Endothelial cell (in vitro differentiated cells): ENCODE results near the gene SH3BP1. TPM values are rescaled to one million over a fixed set of nuclear protein-coding genes. Genes with fewer than 3 reads are reported as not detected.
A peak's percentile ranks its signal among the peaks of the same experiment; 100 is the strongest.
"Not testable (repeated sequence)": the region's sequence is repeated elsewhere in the genome, so short reads cannot be mapped to it uniquely, and the experiment has no call there.

Source experiments
- DNase-seq: peaks from one replicate; pipeline ENCODE4 v3.0.0; 2021; ENCODE audit warnings: low spot score
- H3K27ac Mint-ChIP-seq: one replicate; pipeline ENCODE4 v1.8.0; 2021; ENCODE audit warnings: mixed read lengths, inconsistent platforms; ENCODE audit not compliant: unreplicated experiment
- H3K27me3 Mint-ChIP-seq: one replicate; pipeline ENCODE4 v1.8.0; 2021; ENCODE audit warnings: mild to moderate bottlenecking, moderate library complexity, mixed read lengths, inconsistent platforms; ENCODE audit not compliant: unreplicated experiment
- H3K36me3 Mint-ChIP-seq: one replicate; pipeline ENCODE4 v1.8.0; 2021; ENCODE audit warnings: mild to moderate bottlenecking, low read depth, mixed read lengths, inconsistent platforms; ENCODE audit not compliant: unreplicated experiment
- H3K4me1 Mint-ChIP-seq: one replicate; pipeline ENCODE4 v1.8.0; 2021; ENCODE audit warnings: mild to moderate bottlenecking, mixed read lengths, inconsistent platforms; ENCODE audit not compliant: unreplicated experiment
- H3K4me3 Mint-ChIP-seq: one replicate; pipeline ENCODE4 v1.8.0; 2021; ENCODE audit warnings: mild to moderate bottlenecking, mixed read lengths, inconsistent platforms; ENCODE audit not compliant: unreplicated experiment
- H3K9me3 Mint-ChIP-seq: one replicate; pipeline ENCODE4 v1.8.0; 2021; ENCODE audit warnings: mixed read lengths, inconsistent platforms; ENCODE audit not compliant: unreplicated experiment
- CTCF ChIP-seq: fragments of 200-600 bp; sonication (generic); IDR thresholded peaks from one replicate; pipeline ENCODE4 v1.5.0; 2021; ENCODE audit warnings: antibody characterized with exemption; ENCODE audit not compliant: unreplicated experiment
- total RNA-seq: library from RNA; stranded (reverse); fragmentation: NEBNext Ultra II Directional; extraction: Animal tissue kit (Norgen Biotek cat#: 25700); gene quantifications from one replicate; pipeline ENCODE4 v1.2.1, GENCODE V29; 2021; ENCODE audit not compliant: unreplicated experiment

The SH3BP1 gene
- total RNA-seq, 1 donor from 2014 or later, result 11.6 TPM

DNA sequence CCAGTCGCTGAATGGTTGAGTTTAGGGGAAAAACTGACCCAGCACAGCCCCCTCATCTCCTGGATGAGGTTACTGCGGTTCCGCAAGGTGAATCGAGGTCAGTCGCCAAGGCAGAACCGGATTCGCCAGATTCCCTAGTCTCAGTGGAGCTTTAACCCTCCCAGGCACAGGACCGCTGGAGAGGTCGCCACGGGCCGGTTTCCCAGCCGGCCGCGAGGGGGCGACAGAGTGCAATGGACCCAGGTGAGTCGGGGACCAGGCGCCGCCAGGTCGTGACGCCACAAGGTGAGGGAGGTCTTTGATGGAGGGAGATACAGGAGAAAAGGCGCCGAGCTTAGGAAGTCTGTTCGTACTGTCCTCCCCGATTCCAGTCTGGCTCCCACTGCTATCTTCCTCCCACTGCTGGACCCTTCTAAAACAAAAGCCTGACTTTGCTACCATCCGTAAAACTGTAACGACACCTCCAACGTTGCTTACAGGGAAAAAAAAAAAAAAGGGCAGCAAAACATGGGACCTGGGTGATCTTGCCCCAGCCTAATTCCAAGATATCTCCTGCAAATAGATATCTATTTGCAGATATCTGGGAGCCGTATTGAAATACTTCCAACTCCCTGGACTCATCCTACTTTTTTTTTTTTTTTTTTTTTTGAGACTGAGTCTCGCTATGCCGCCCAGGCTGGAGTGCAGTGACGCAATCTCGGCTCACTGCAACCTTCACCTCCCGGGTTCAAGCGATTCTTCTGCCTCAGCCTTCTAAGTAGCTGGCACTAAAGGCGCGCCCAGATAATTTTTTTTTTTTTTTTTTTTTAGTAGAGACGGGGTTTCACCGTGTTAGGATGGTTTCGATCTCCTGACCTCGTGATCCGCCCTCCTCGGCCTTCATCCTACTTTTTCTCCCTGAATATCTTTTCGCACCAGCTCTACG lies 32.2 kb upstream of the SH3BP1 start:
- Mint-ChIP-seq H3K4me1 (peaks cover 14% of the 10 kb centered on the region), H3K27ac (peak overlapping the region; percentile 96), H3K4me3 (peak overlapping the region; percentile 89), H3K9me3 (no peaks in the 10 kb centered on the region), H3K36me3 (no peaks in the 10 kb centered on the region), H3K27me3 (peaks cover 6% of the 10 kb centered on the region)
- peak; percentile 97 for TF ChIP-seq CTCF
- peak; percentile 86 for DNase-seq

GRCh38 chr22:37607935-37608476 lies 31.5 kb upstream of the SH3BP1 start:
- Mint-ChIP-seq H3K4me3 (peak overlapping the region; percentile 89), H3K4me1 (peaks cover 14% of the 10 kb centered on the region), H3K9me3 (no peaks in the 10 kb centered on the region), H3K36me3 (no peaks in the 10 kb centered on the region), H3K27me3 (peaks cover 6% of the 10 kb centered on the region), H3K27ac (peak overlapping the region; percentile 96)
- no peak for TF ChIP-seq CTCF
- no peak for DNase-seq

GRCh38 chr22:37608477-37609239 lies 30.8 kb upstream of the SH3BP1 start, which contains the start of gene GGA1:
Gene GGA1, plus strand, starts transcription at chr22:37608834. Its CDS starts 27 bp downstream, at chr22:37608861.
- no peaks in the 10 kb centered on the region for H3K9me3 Mint-ChIP-seq
- peaks cover 8% of the 10 kb centered on the region for H3K27me3 Mint-ChIP-seq
- peak within 1 kb of the TSS; percentile 94 for H3K4me3 Mint-ChIP-seq
- peak within 1 kb of the TSS; percentile 96 for H3K27ac Mint-ChIP-seq
- H3K36me3 Mint-ChIP-seq, result no peaks in the 10 kb centered on the region
- peak; percentile 94 for DNase-seq
- peak; percentile 11 for TF ChIP-seq CTCF
- H3K4me1 Mint-ChIP-seq, result peaks cover 14% of the 10 kb centered on the region

DNA sequence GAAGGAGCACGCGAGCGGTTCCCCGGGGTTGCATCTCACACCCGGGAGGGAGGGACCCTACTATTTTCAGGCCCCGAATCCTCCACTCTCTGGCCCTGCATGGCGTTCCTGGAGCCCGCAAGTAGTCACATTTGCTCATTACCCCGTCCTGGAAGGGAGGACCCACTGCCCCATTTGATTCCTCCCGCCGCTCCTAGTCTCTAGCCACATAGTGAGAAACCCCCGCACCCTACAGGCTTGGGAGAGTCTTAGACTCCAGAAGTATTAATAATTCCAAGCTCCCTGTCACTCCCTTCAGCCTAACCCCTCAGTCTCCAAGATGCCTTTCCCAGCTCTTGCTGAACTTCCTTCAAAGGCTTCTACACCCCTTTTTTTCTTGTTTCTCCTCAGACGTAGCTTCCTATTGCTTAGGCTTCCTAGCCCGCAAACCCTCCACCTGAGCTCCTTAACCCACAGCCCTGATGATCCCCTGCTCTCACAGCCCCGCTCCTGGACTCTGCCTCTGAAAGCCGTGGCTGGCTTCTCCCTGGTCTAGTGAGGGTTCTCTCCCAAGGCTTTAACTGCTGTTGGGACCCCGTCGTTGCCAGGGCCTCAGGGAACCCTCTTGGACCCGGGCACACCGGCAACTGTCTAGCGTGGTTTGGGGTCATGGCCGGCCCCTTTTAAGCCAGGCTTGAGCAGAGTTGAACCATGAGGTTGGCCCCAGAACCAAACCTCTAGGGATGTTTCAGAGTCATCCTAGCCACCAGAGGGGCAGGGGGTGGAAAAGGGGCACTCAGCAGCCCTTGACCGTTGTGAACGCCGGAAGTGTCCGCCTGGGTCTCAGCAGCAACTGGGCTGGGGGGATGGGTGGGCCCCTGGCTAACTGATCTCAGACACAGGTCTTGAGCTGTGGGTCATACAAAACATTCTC lies 30.0 kb upstream of the SH3BP1 start:
- Mint-ChIP-seq H3K36me3 (no peaks in the 10 kb centered on the region), H3K9me3 (no peaks in the 10 kb centered on the region), H3K4me1 (peaks cover 14% of the 10 kb centered on the region), H3K4me3 (peak overlapping the region; percentile 94), H3K27me3 (peaks cover 9% of the 10 kb centered on the region), H3K27ac (peak overlapping the region; percentile 73)
- no peak for TF ChIP-seq CTCF
- DNase-seq, result no peak

- not testable (repeated sequence) for H3K27ac Mint-ChIP-seq, H3K36me3 Mint-ChIP-seq, H3K4me3 Mint-ChIP-seq, H3K27me3 Mint-ChIP-seq, H3K9me3 Mint-ChIP-seq, DNase-seq
- peaks cover 14% of the 10 kb centered on the region for H3K4me1 Mint-ChIP-seq
Measured at GRCh38 chr22:37610153-37610475, 29.4 kb upstream of the SH3BP1 start.
